ENCODE results near the gene SYT6. TPM values are rescaled to one million over a fixed set of nuclear protein-coding genes. Genes with fewer than 3 reads are reported as not detected.
A peak's percentile ranks its signal among the peaks of the same experiment; 100 is the strongest.

The SYT6 gene
- polyA plus RNA-seq, 3 donors, result 0.01 TPM; not detected in 2

- no peak overlapping the region for H2AFZ ChIP-seq (ENCODE audit: insufficient read depth, low read depth, low read length, poor library complexity, severe bottlenecking)
- H3K79me2 ChIP-seq (ENCODE audit: insufficient read depth, low read length), result no peaks in the 10 kb centered on the region
- H3K4me1 ChIP-seq (ENCODE audit: control insufficient read depth in 1 of 2, insufficient read depth in 2 of 2, low read length in 2 of 2), result peaks cover 17 to 19% of the 10 kb centered on the region in 2 donors
- H3K4me2 ChIP-seq (replicated peaks; ENCODE audit: extremely low read depth, low read length, poor library complexity, severe bottlenecking), result no peak overlapping the region
- Mint-ChIP-seq H3K36me3 (no peaks in the 10 kb centered on the region), H3K27me3 (ENCODE audit: low read depth in 3 of 3) (peaks cover 3 to 8% (median 5%) of the 10 kb centered on the region in 3 donors), H3K27ac (no peak overlapping the region), H3K4me3 (no peak overlapping the region), H3K4me1 (peaks cover 19% of the 10 kb centered on the region), H3K9me3 (no peaks in the 10 kb centered on the region)
- no peaks in the 10 kb centered on the region for H3K9me3 ChIP-seq (replicated peaks in 1 of 2; ENCODE audit: control insufficient read depth in 1 of 2, insufficient read depth in 1 of 2, low read length in 2 of 2)
- DNase-seq, result no peak
- 91% methylated on average over 3 of the region's 3 CpGs for WGBS (ENCODE audit: insufficient coverage)
- no peak overlapping the region for H3K4me3 ChIP-seq (replicated peaks in 1 of 3; ENCODE audit: low read depth in 2 of 3, low read length in 3 of 3)
- H3K27ac ChIP-seq (ENCODE audit: low read depth in 1 of 2, low read length in 2 of 2), result no peak overlapping the region
- H3K9ac ChIP-seq (ENCODE audit: insufficient read depth, low read length, poor library complexity, severe bottlenecking), result no peak overlapping the region
- no peaks in the 10 kb centered on the region for H3K27me3 ChIP-seq (ENCODE audit: control insufficient read depth in 2 of 2, insufficient read depth in 2 of 2, low read length in 2 of 2)
- H4K20me1 ChIP-seq (ENCODE audit: insufficient read depth, low read length), result no peaks in the 10 kb centered on the region
- intact Hi-C loops (cut with micrococcal nuclease), result loop anchor here in 1 of 2 donors (5.0 kb wide), 1 partner anchor 45 kb away; no protein-coding TSS in a partner anchor
- no peaks in the 10 kb centered on the region for H3K36me3 ChIP-seq (replicated peaks in 1 of 2; ENCODE audit: control insufficient read depth in 1 of 2, insufficient read depth in 2 of 2, low read length in 2 of 2)
- TF ChIP-seq, protein P1, sequence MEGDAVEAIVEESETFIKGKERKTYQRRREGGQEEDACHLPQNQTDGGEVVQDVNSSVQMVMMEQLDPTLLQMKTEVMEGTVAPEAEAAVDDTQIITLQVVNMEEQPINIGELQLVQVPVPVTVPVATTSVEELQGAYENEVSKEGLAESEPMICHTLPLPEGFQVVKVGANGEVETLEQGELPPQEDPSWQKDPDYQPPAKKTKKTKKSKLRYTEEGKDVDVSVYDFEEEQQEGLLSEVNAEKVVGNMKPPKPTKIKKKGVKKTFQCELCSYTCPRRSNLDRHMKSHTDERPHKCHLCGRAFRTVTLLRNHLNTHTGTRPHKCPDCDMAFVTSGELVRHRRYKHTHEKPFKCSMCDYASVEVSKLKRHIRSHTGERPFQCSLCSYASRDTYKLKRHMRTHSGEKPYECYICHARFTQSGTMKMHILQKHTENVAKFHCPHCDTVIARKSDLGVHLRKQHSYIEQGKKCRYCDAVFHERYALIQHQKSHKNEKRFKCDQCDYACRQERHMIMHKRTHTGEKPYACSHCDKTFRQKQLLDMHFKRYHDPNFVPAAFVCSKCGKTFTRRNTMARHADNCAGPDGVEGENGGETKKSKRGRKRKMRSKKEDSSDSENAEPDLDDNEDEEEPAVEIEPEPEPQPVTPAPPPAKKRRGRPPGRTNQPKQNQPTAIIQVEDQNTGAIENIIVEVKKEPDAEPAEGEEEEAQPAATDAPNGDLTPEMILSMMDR (IDR thresholded peaks at IDR 0.05), result no peak
These were observed 56.6 kb downstream of the SYT6 start for GRCh38 chr1:114097109-114097508.

- no peaks in the 10 kb centered on the region for H3K36me3 ChIP-seq (replicated peaks in 1 of 2; ENCODE audit: control insufficient read depth in 1 of 2, insufficient read depth in 2 of 2, low read length in 2 of 2)
- H3K4me3 ChIP-seq (replicated peaks in 1 of 3; ENCODE audit: low read depth in 2 of 3, low read length in 3 of 3), result no peak overlapping the region
- no peak overlapping the region for H2AFZ ChIP-seq (ENCODE audit: insufficient read depth, low read depth, low read length, poor library complexity, severe bottlenecking)
- H3K79me2 ChIP-seq (ENCODE audit: insufficient read depth, low read length), result no peaks in the 10 kb centered on the region
- Mint-ChIP-seq H3K4me1 (peaks cover 21% of the 10 kb centered on the region), H3K36me3 (no peaks in the 10 kb centered on the region), H3K27me3 (ENCODE audit: low read depth in 3 of 3) (peaks cover 3 to 9% (median 4%) of the 10 kb centered on the region in 3 donors), H3K9me3 (no peaks in the 10 kb centered on the region), H3K4me3 (no peak overlapping the region), H3K27ac (peak overlapping the region in 1 of 7 donors; percentile 25)
- no peak overlapping the region for H3K4me2 ChIP-seq (replicated peaks; ENCODE audit: extremely low read depth, low read length, poor library complexity, severe bottlenecking)
- TF ChIP-seq, protein P1 (IDR thresholded peaks at IDR 0.05), result no peak
- H3K4me1 ChIP-seq (ENCODE audit: control insufficient read depth in 1 of 2, insufficient read depth in 2 of 2, low read length in 2 of 2), result peaks cover 19 to 20% of the 10 kb centered on the region in 2 donors
- WGBS (ENCODE audit: insufficient coverage), result 79% methylated on average over 4 of the region's 9 CpGs
- no peak for DNase-seq
- H3K9me3 ChIP-seq (replicated peaks in 1 of 2; ENCODE audit: control insufficient read depth in 1 of 2, insufficient read depth in 1 of 2, low read length in 2 of 2), result no peaks in the 10 kb centered on the region
- H4K20me1 ChIP-seq (ENCODE audit: insufficient read depth, low read length), result no peaks in the 10 kb centered on the region
- intact Hi-C loops (cut with micrococcal nuclease), result loop anchor here in 1 of 2 donors (5.0 kb wide), 1 partner anchor 48 kb away; no protein-coding TSS in a partner anchor
- no peak overlapping the region for H3K27ac ChIP-seq (ENCODE audit: low read depth in 1 of 2, low read length in 2 of 2)
- no peaks in the 10 kb centered on the region for H3K27me3 ChIP-seq (ENCODE audit: control insufficient read depth in 2 of 2, insufficient read depth in 2 of 2, low read length in 2 of 2)
- H3K9ac ChIP-seq (ENCODE audit: insufficient read depth, low read length, poor library complexity, severe bottlenecking), result no peak overlapping the region
These were observed 59.0 kb downstream of the SYT6 start for GRCh38 chr1:114094675-114095074.

Measured in CD14-positive monocyte (primary cell).